ENCODE data around the gene ZBTB7C. TPM values are rescaled to one million over a fixed set of nuclear protein-coding genes. Genes with fewer than 3 reads are reported as not detected.
"Not testable (repeated sequence)": the region's sequence is repeated elsewhere in the genome, so short reads cannot be mapped to it uniquely, and the experiment has no call there.

Gene ZBTB7C
- total RNA-seq, 1 donor from 2014 or later, result 0.17 TPM

- no peak for DNase-seq (ENCODE audit: low read depth)
- H3K4me3 ChIP-seq (ENCODE audit: low read depth, low read length), result no peak overlapping the region
- no peak for TF ChIP-seq CTCF (conservative IDR thresholded peaks at IDR 0.05; ENCODE audit: low read depth, low read length)
Measured at GRCh38 chr18:48284743-48285142, 124.4 kb downstream of the ZBTB7C start.

- DNase-seq (ENCODE audit: low read depth); H3K4me3 ChIP-seq (ENCODE audit: low read depth, low read length): not testable (repeated sequence)
Measured at GRCh38 chr18:48284011-48284410, 125.2 kb downstream of the ZBTB7C start.

- H3K4me3 ChIP-seq (ENCODE audit: low read depth, low read length); DNase-seq (ENCODE audit: low read depth): not testable (repeated sequence)
Measured at GRCh38 chr18:48281460-48281859, 127.7 kb downstream of the ZBTB7C start.

- DNase-seq (ENCODE audit: low read depth), result no peak
- TF ChIP-seq CTCF (conservative IDR thresholded peaks at IDR 0.05; ENCODE audit: low read depth, low read length), result no peak
- no peak overlapping the region for H3K4me3 ChIP-seq (ENCODE audit: low read depth, low read length)
Measured at GRCh38 chr18:48279312-48279711, 129.9 kb downstream of the ZBTB7C start.

- H3K4me3 ChIP-seq (ENCODE audit: low read depth, low read length), result no peak overlapping the region
- no peak for TF ChIP-seq CTCF (conservative IDR thresholded peaks at IDR 0.05; ENCODE audit: low read depth, low read length)
- DNase-seq (ENCODE audit: low read depth), result no peak
Measured at GRCh38 chr18:48278081-48278480, 131.1 kb downstream of the ZBTB7C start.

GRCh38 chr18:48274301-48274700 is 134.9 kb downstream of the ZBTB7C start:
- DNase-seq (ENCODE audit: low read depth), result no peak
- no peak overlapping the region for H3K4me3 ChIP-seq (ENCODE audit: low read depth, low read length)
- TF ChIP-seq CTCF (conservative IDR thresholded peaks at IDR 0.05; ENCODE audit: low read depth, low read length), result no peak

- DNase-seq (ENCODE audit: low read depth), result no peak
- no peak for TF ChIP-seq CTCF (conservative IDR thresholded peaks at IDR 0.05; ENCODE audit: low read depth, low read length)
- H3K4me3 ChIP-seq (ENCODE audit: low read depth, low read length), result no peak overlapping the region
Measured at GRCh38 chr18:48270929-48271328, 138.3 kb downstream of the ZBTB7C start.

GRCh38 chr18:48265328-48265727 is 143.9 kb downstream of the ZBTB7C start:
- DNase-seq (ENCODE audit: low read depth), result no peak
- no peak overlapping the region for H3K4me3 ChIP-seq (ENCODE audit: low read depth, low read length)
- no peak for TF ChIP-seq CTCF (conservative IDR thresholded peaks at IDR 0.05; ENCODE audit: low read depth, low read length)

All from epithelial cell of proximal tubule (primary cell).